LoVo (cell line): ENCODE measurements around the gene FOXL2NB.

Experiments used
- DNase-seq: peaks from one replicate; pipeline ENCODE4 v3.0.0-alpha.2; 2016; ENCODE audit warnings: low spot score

FOXL2NB gene

DNA sequence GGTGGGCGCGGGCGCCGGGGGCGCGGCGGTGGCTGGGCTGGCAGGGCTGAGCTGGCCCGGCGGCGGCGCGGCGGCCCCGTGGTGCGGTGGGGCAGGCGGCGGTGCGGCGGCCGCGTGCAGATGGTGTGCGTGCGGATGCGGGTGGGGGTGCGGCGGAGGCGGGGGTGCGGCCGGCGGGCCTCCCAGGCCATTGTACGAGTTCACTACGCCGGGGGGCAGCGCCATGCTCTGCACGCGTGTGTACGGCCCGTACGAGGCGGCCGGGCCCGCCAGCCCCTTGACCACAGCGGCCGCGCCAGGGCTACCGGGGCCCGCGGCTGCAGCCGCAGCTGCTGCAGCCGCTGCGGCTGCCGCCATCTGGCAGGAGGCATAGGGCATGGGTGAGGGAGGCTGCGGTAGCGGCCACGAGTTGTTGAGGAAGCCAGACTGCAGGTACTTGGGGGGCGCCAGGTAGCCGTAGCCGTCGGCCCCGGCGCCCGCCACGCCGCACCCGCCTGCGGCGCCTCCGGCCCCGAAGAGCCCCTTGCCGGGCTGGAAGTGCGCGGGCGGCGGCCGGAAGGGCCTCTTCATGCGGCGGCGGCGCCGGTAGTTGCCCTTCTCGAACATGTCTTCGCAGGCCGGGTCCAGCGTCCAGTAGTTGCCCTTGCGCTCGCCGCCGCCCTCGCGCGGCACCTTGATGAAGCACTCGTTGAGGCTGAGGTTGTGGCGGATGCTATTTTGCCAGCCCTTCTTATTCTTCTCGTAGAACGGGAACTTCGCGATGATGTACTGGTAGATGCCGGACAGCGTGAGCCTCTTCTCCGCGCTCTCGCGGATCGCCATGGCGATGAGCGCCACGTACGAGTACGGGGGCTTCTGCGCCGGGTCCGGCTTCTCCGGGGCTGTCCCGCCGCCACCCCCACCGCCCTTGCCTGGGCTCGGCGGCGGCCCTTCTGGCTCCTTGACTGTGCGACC is 1.0 kb upstream of the FOXL2NB start:
- no peak for DNase-seq

DNA sequence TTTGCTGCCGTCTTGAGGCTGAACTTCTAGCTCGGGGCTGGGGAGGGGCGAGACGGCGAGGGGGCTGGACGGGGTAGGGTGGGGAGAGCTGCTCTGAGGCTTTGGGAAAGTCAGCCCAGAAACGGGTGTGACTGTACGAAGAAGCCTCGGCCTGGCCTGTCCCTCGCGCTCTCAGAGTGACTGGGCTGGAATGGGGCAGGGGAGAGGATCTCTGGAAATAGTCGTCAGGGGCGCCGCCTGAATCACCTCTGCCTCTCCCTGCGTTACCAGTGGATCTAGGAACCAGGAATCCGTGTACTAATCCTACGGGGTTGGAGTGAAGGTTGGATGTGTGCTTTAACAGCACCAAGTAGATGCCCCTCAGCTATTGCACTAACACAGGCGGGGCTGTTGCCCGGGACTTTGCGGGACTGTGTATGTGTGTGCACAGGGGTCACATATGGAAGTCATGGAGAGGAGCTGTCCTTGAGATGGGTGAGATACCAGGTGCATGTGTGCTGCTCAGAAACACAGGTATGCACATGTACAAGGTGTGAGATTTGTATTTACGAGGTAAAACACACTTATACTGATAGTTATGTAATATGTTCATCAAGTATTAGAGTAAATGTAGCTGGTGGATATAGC is 591 bp downstream of the FOXL2NB start:
- no peak for DNase-seq

DNA sequence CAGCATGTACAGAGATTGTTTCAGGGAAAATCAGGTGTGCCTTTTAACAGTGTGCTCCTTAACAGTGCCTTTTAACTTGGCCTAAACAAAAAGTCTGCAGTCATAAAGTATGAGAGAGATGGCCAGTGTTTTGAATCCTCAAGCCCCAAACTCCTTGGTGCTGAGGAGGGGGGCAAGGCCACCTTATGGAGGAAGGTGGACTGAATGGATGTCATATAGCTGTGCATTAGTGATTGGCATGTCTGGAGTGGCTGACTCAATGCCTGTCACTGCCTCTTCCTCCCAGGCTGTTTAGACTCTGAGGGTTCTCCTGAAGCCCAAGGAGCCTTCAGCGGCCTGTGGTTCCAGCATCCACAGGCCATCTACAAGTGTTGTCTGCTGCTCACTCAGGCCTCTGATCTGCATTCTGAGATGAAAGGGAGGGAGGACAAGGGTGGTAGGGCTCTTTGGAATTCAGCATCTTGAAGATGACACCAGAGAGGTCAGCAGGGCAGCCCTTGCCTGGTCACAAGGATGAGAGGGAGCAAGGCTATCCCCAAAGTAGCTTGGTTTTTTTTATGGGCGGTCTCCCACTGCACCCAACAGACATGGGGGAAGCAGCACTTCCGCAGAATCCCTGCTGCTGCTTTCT is 1.5 kb downstream of the FOXL2NB start:
- DNase-seq: no peak

DNA sequence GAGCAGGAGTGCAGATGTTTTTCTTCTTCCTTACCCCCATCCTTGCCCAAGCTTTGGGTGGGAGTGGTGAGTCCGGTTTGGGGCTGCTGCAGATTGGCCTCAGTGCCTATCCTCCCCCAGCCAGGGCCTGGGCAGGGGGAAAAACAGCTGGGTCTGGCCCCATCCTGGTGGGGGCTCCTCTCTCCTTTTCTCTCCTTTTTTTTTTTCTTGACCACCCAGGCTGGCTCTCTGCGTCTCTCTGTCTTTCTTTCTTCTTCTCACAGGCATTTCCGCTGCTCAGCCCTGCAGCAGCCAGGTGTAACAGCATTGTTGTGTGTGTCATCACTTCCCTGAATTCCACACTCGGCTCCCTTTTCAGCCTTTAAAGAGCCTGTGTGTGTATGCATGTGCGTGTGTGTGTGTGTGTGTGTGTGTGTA is 2.0 kb downstream of the FOXL2NB start:
- no peak for DNase-seq

DNA sequence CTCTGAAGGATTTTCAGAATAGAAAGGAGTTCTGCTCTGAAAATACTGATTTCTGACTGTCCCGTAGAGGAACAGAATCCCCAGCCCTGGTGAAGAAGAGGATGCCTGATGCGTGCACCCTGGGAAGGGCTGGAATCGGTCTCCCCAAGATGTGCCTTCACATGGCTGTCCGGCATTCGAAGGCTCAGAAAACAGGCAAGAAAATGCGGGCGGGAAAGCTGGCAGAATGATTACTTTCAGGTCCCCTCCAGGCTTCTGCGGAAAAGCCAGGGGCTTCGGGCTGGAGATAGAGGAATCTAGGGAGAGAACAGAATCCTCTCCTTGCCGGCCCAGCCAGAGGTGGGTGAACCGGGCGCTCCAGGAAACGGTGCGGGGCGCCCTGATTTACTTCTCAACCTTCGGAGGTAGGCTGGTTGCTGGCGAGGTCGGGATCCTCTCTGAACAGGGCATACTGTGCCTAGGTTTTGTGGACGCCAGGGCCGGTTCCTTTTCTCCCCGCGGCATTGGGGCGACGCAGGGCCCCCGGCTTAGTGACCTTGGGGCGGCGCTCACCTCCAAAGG is 2.5 kb downstream of the FOXL2NB start:
- DNase-seq: no peak

DNA sequence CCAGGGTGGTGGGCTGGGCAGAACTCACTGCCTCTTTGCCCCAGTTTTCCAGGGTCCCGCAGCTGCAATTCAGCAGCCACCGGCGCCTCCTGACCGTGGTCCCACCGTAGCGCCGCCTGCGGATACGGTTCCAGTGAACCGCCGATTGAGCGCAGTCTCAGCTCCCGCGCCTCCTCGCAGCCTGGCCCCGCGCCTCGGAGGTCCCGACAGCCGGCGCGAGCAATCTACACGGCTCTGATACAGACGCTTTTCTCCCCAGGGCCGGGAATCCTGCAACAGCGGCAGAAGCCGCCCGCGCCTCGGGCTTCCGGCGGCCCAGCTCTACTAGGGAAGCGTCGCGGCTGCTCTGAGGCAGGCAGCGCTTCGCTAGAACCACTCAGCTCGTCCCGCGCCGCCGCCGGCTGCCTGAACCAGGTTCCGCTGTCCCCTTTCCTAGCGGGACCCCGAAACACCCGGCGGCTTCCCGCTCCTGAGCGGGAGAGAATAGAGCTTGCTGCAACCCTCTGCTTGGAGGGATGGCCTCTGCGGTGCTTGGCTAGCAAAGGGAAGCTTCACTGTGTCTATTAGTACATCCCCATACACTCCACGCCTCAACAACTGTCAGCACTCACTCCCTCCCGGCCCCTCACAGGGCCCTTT is 3.1 kb downstream of the FOXL2NB start:
- DNase-seq: no peak

DNA sequence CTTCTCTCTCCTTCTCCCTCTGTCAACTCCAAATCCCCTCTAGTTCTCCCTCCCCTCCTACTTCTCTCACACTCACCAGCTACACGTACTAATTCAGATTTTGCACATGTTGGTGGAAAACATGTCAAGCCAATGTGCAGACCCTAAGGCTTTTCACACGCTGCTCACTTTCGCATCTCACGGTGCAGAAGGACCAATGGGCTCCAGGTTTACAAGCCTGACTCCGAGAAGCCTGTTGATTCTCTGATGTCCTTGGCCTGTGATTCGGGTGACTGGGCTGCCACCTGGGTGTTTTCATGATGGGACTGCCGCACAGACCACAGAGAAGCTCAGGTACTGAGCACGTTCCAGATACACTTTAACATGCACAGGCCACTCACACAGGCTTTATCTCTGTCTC is 3.7 kb downstream of the FOXL2NB start:
- no peak for DNase-seq

DNA sequence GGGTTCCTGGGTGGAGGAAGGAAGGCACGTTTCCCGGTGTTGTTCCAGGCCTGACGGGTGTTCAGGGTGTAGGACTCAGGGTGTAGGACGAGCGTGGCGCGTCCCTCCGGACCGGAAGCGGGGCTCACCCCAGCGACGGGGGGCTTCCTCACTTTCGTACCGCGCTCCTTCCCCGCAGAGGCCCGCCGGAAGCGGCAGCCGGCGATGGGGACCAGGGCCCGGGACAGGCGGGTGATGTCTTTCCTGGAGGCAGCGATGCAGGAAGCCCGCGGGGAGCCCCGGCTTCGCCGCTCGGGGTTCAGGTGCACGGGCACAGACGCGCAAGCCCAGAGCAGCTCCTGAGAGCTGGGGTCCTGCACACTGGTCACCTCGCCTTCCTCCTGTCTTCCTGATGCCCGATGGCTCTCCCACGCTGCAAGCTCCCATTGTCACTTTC is 13.4 kb downstream of the FOXL2NB start:
- no peak for DNase-seq

DNA sequence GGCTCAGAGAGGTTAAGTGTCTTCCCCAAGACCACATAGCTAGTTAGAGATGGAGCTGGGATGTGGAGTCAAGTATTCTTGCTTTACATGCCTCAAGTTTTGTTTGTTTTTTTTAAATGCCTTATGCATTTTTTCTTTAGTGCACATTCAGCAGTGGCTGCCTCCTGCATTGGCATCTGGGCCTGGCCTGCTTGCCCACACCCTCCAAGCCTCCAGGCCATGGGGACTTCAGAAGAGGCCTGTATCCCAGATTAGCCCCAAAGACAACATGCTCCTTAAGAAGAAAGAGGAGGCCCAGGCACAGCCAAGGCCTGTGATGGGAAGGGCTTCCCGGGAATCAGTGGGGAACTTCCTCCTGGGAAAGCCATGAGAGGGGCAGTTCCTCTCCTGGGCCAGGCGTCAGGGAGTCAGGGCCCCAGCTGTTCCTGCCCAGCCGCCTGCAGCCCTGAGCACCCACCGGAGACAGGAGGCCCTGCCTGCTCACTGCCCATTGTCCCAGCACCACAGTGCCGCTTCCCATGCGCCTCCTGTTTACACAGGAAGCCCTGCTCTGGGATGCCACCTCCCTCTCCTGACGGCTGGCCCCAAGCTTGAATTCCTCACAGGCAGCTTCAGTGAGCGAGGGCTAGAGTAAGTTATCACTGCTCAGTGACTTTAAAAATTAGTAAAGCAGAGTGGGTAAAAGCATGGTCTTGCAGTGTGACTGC is 16.0 kb downstream of the FOXL2NB start:
- no peak for DNase-seq

DNA sequence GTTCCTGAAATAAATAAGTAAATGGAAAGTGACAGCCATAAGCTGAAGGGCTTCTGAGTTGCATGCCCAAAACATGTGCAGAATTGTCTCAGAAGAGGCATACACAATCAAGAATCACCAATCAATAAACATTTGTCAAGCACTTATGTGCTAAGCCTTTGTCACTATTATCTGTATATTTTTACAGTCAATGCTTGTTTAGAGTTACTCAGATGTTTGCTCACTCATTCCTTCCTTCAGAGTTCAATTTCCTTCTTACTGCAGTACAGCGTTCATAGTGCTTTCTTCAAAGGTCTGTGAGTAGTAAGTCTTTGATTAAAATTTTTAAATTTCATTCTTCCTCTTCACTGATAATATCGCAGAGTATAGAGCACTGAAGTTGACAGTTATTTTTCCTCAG is 17.2 kb downstream of the FOXL2NB start:
- no peak for DNase-seq

DNA sequence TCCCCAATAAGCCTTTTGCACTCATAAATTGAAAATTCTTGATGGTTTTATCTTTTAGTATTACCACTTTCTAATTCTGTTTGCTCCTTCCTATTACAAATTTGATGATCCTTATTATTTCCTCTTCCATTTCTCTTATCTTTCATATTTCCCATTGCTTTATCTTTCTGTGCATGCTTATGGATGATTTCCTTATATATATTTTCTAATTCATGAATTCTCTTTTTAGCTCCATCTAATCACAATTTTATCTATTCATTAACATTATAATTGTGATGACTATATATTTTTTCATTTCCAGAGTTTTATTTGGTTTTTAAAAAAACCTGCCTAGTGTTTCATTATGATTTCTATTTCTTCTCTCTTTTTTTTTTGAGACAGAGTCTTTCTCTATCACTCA is 17.9 kb downstream of the FOXL2NB start:
- DNase-seq: no peak

DNA sequence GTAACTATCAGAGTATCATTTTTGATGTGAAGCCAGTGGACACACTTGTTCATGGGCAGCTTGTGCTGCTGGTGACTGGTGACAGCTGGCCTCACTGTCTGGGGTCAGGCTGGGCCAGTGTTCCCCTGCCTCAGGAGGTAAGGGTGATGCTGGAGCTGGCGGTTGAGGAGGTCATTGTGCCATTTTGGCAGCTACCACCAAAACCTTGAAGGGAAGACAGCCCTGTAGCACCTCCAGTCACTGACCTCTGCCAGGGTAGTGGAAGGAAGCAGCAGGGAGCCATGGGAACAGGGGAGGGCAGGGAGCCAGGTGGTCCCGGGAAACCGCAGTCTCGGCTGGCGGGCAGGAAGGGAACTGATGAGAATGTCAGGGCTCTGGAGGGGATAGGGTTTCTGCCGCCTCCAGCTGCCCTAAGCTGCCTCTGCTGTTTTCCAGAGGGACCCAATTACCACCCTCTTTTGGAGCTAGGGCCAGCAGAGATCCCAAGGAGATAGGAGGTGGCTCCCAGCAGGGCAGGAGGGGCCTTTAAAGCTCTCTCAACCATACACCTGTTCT is 24.8 kb downstream of the FOXL2NB start:
- no peak for DNase-seq

DNA sequence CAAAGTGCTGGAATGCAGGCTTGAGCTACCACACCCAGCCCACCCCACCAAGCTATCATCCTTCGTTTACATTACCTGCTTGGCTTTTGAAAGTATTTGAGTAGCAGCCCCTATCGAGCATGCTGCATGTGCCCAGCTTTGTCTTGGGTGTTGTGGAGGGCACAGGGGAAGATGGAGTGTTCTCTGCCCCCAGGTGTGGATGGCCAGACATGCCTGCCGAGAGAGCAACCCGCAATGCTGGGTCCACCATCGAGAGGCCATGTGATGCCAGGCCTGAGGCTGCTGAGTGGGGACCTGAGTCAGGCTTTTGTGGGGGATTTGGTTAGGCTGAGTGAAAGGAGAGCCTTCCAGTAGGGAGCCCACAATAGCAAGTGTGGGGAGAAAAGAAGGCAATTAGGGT is 25.9 kb downstream of the FOXL2NB start:
- no peak for DNase-seq

DNA sequence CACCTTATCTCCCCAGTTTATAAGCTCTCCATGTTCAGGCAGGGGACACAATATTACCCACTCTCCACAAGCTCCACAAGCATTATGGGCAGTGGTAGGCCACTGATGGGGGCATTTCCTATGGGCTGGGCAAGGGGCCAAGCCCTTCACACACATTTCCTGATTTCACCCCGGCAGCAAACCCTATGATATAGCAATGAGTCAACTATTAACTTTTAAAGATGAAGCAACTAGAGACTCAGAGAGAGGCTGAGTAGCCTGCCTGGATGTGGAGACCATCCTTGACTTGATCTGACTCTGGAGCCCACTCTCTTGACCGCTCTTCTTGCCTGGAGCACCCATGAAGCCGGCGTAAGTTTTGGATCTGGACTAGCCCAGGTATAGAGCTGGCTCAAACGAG is 27.4 kb downstream of the FOXL2NB start:
- no peak for DNase-seq

DNA sequence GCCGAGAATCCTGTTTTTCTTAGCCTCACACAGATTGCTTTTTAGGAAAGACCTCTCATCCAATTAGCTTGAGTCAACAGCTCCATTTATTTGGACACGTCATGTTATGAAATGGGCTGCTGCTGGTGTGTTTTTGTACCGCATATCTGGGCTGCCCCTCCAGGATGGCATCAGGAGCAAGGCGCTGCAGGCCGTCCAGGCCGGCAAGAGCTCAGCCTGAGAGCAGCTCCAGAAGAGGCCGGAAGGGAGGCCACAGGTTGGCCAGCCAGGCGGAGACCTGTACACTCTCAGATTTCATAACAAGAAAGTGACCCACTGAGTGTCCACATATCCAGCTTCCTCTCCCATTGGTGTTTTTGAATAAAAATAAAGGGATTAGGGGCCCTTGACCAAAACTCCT is 28.3 kb downstream of the FOXL2NB start:
- no peak for DNase-seq

DNA sequence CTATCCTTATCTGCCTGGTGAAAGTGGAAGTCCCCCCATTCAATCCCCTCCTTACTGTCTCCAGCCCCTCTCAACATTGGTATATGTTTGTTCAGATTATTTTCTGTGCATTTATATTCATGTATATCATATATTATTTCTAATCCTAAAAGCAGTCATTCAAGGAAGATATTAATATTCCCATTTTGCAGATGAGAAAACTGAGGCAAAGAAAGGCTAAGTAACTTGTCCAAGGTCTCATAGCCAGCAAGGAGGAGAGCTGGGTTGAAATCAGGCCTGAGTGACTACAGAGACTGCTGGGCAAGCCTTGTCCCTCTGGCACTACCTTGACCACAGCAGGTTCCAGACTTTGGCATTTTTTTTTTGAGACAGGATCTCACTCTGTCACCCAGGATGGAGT is 29.0 kb downstream of the FOXL2NB start:
- no peak for DNase-seq

DNA sequence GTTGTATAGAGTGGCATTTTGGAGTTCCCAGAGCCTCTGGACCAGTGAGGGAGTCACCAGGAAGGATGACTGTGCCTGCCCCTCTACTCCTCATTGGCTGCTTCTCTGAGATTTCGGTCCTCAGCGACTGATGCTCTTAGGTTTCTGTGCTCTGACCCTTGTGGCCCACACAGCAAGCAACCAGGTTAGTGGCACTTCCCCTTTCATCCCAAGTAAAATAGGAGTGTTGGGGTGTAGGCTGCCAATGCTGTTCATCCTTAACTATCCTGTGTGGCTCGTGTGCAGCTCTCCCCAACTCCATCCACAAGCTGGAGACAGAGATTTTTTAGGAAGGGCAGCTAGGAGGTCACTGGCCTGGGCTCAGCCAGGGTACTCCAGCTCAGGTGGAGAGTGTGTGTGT is 37.8 kb downstream of the FOXL2NB start:
- no peak for DNase-seq

DNA sequence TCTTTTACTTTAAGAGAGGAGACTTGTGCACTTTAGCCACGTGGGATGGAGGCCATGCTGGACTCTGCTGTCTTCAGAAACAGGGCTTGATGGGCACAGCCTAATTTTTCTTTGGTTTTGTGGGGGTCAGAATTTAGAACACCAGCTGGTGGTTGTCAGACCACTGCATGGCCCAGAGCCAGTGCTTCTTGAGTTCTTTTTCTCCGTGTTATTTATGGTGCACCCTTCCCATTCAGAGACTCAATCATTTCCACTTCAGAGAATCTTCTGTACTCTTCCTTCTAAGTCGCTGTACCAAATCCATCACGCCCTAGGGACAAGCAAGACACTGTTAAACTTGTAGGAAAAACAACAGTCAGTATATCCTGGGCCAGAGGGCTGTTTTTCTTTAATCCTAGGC is 38.9 kb downstream of the FOXL2NB start:
- no peak for DNase-seq

DNA sequence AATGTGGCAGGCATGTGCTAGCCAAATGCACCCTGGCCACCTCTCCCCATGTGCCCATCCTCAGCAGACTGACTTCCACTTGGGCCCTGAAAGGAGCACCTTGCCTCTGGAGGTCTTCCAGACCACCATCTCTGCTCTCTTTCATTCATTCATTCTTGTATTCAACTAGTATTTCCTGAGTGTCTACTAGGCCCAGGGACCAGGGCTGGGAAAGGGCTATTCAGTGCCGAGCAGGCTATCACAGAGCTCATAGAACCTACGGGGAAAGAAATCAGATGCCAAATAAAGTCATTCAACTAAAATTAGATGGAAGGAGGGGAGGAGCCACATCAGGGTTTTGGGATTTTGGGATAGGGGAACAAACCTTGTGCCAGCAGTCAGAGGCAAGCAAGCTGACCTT is 40.2 kb downstream of the FOXL2NB start:
- DNase-seq: no peak

DNA sequence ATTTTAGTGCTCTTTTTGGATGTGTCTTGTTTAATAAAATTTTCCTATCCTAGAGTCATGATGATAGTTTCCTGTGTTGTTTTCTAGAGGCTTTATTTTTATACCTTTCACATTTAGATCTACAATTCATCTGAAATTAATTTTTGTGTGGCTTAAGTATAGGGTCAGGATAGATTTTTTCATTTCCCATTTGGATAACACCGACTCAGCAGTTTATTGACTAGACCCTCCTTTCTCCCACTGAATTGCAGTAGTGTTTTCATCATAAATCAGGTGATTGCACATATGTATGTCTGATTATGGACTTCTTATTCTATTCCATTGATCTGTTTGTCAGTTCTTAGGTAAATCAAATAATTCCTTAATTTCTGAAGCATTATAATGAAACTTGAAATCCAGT is 48.7 kb downstream of the FOXL2NB start:
- DNase-seq: no peak
